H9 (cell line): Measurements from ENCODE around the gene SPATA31E1. TPM values are rescaled to one million over a fixed set of nuclear protein-coding genes. Genes with fewer than 3 reads are reported as not detected.

Experiments used
- DNase-seq: peaks from one replicate; pipeline ENCODE4 v3.0.0-alpha.2; 2017
- H2AFZ ChIP-seq: one replicate; pipeline ENCODE4 v1.6.1; 2013; ENCODE audit warnings: mild to moderate bottlenecking, low read length, control low read depth, moderate library complexity
- H2AK5ac ChIP-seq: 2 replicates; pipeline ENCODE4 v1.6.1; 2013; ENCODE audit warnings: low read length, control low read depth, mixed read lengths; ENCODE audit not compliant: insufficient read length
- H2BK120ac ChIP-seq: one replicate; pipeline ENCODE4 v1.6.1; 2013; ENCODE audit warnings: low read depth, mild to moderate bottlenecking, low read length, control low read depth, inconsistent platforms; ENCODE audit not compliant: poor library complexity, severe bottlenecking
- H2BK12ac ChIP-seq: 2 replicates; pipeline ENCODE4 v1.6.1; 2013; ENCODE audit warnings: low read length, control low read depth, mixed read lengths, low read depth; ENCODE audit not compliant: insufficient read length
- H2BK15ac ChIP-seq: 2 replicates; pipeline ENCODE4 v1.6.1; 2013; ENCODE audit warnings: low read depth, low read length, control low read depth
- H2BK20ac ChIP-seq: one replicate; pipeline ENCODE4 v1.6.1; 2013; ENCODE audit warnings: low read depth, mild to moderate bottlenecking, low read length, control low read depth, inconsistent platforms; ENCODE audit not compliant: poor library complexity, severe bottlenecking
- H2BK5ac ChIP-seq: 2 replicates; pipeline ENCODE4 v1.6.1; 2013; ENCODE audit warnings: low read length, control low read depth, mixed read lengths; ENCODE audit not compliant: insufficient read length
- H3K14ac ChIP-seq: 2 replicates; pipeline ENCODE4 v1.6.1; 2013; ENCODE audit warnings: low read length, control low read depth; ENCODE audit not compliant: insufficient read depth
- H3K18ac ChIP-seq: 2 replicates; pipeline ENCODE4 v1.6.1; 2013; ENCODE audit warnings: low read depth, mild to moderate bottlenecking, mixed read lengths, low read length, control low read depth; ENCODE audit not compliant: insufficient read length
- H3K23ac ChIP-seq: 2 replicates; pipeline ENCODE4 v1.6.1; 2013; ENCODE audit warnings: low read length, control low read depth, mixed read lengths, low read depth; ENCODE audit not compliant: insufficient read length
- H3K23me2 ChIP-seq: 2 replicates; pipeline ENCODE4 v1.6.1; 2013; ENCODE audit warnings: low read depth, mild to moderate bottlenecking, mixed read lengths, low read length, control low read depth; ENCODE audit not compliant: insufficient read length, poor library complexity, severe bottlenecking
- H3K27ac ChIP-seq: 2 replicates; pipeline ENCODE4 v1.5.1; 2013; ENCODE audit warnings: low read length, control low read depth, mixed read lengths, low read depth; ENCODE audit not compliant: insufficient read length
- H3K27me3 ChIP-seq: 2 replicates; pipeline ENCODE4 v1.6.1; 2013; ENCODE audit warnings: low read length, control low read depth, inconsistent platforms; ENCODE audit not compliant: insufficient read depth
- H3K4ac ChIP-seq: 2 replicates; pipeline ENCODE4 v1.6.1; 2013; ENCODE audit warnings: low read depth, mild to moderate bottlenecking, control low read depth, inconsistent platforms, low read length, moderate library complexity
- H3K4me1 ChIP-seq: 2 replicates; pipeline ENCODE4 v1.6.1; 2013; ENCODE audit warnings: low read length, control low read depth, inconsistent platforms; ENCODE audit not compliant: insufficient read depth
- H3K4me2 ChIP-seq: 2 replicates; pipeline ENCODE4 v1.6.1; 2013; ENCODE audit warnings: low read length, control low read depth, mixed read lengths; ENCODE audit not compliant: insufficient read length, insufficient read depth
- H3K56ac ChIP-seq: 2 replicates; pipeline ENCODE4 v1.6.1; 2013; ENCODE audit warnings: low read depth, mild to moderate bottlenecking, mixed read lengths, low read length, control low read depth; ENCODE audit not compliant: insufficient read length
- H3K79me1 ChIP-seq: 2 replicates; pipeline ENCODE4 v1.6.1; 2013; ENCODE audit warnings: low read depth, mild to moderate bottlenecking, moderate library complexity, low read length, control low read depth, inconsistent platforms; ENCODE audit not compliant: insufficient read depth, poor library complexity, severe bottlenecking
- H3K79me2 ChIP-seq: 2 replicates; pipeline ENCODE4 v1.6.1; 2013; ENCODE audit warnings: low read length, control low read depth, inconsistent platforms; ENCODE audit not compliant: insufficient read depth
- H3K9ac ChIP-seq: 2 replicates; pipeline ENCODE4 v1.6.1; 2013; ENCODE audit warnings: low read length, control low read depth, mixed read lengths; ENCODE audit not compliant: insufficient read length; ENCODE audit errors: extremely low read depth
- H3K9me3 ChIP-seq: one replicate; pipeline ENCODE4 v1.6.1; 2013; ENCODE audit warnings: low read depth, low read length, inconsistent platforms; ENCODE audit not compliant: control insufficient read depth
- H3T11ph ChIP-seq: one replicate; pipeline ENCODE4 v1.6.1; 2013; ENCODE audit warnings: mild to moderate bottlenecking, low read length, control low read depth, inconsistent platforms
- H4K20me1 ChIP-seq: one replicate; pipeline ENCODE4 v1.6.1; 2013; ENCODE audit not compliant: control insufficient read depth, insufficient read length, insufficient read depth
- H4K5ac ChIP-seq: 2 replicates; pipeline ENCODE4 v1.6.1; 2013; ENCODE audit warnings: low read depth, mild to moderate bottlenecking, mixed read lengths, low read length, control low read depth; ENCODE audit not compliant: insufficient read length
- H4K8ac ChIP-seq: replicated peaks from 2 replicates; pipeline ENCODE4 v1.6.1; 2013; ENCODE audit warnings: low read length, control low read depth, mixed read lengths, low read depth; ENCODE audit not compliant: insufficient read length
- H4K91ac ChIP-seq: 2 replicates; pipeline ENCODE4 v1.6.1; 2013; ENCODE audit warnings: low read depth, mild to moderate bottlenecking, moderate library complexity, mixed read lengths, low read length, control low read depth; ENCODE audit not compliant: insufficient read length
- H3K27ac Mint-ChIP-seq, 3 experiments: 2 replicates in 2 of 3; 3 replicates in 1 of 3; pipeline ENCODE4 v1.8.0; 2020 to 2021; ENCODE audit warnings: mixed read lengths in 3 of 3, mild to moderate bottlenecking in 1 of 3, moderate library complexity in 1 of 3
- H3K27me3 Mint-ChIP-seq: 2 replicates; pipeline ENCODE4 v1.8.0; 2021; ENCODE audit warnings: low read depth, mild to moderate bottlenecking, moderate library complexity, mixed read lengths
- H3K36me3 Mint-ChIP-seq, 3 experiments: 2 replicates in 2 of 3; 3 replicates in 1 of 3; pipeline ENCODE4 v1.8.0; 2020 to 2021; ENCODE audit warnings: low read depth in 3 of 3, mixed read lengths in 3 of 3; ENCODE audit not compliant: insufficient read depth in 1 of 3
- H3K4me1 Mint-ChIP-seq, 2 experiments: 2 replicates each; pipeline ENCODE4 v1.8.0; 2020; ENCODE audit warnings: mixed read lengths in 2 of 2
- H3K4me3 Mint-ChIP-seq, 2 experiments: 2 replicates in 1 of 2; 3 replicates in 1 of 2; pipeline ENCODE4 v1.8.0; 2020 to 2021; ENCODE audit warnings: mild to moderate bottlenecking in 2 of 2, mixed read lengths in 2 of 2, moderate library complexity in 1 of 2
- H3K9me3 Mint-ChIP-seq, 2 experiments: 2 replicates in 1 of 2; 3 replicates in 1 of 2; pipeline ENCODE4 v1.8.0; 2020; ENCODE audit warnings: mild to moderate bottlenecking in 2 of 2, mixed read lengths in 2 of 2, moderate library complexity in 1 of 2
- WGBS: extraction: QIAGEN DNeasy Blood & Tissue Kit; methylation state at CpG from one replicate; pipeline ENCODE4 v1.1.7; 2013; ENCODE audit warnings: missing lambda C conversion rate, low lambda C conversion rate, mixed read lengths; ENCODE audit not compliant: insufficient read length; ENCODE audit errors: extremely low coverage; 5-methylcytosine and 5-hydroxymethylcytosine counted together
- total RNA-seq: library from RNA; stranded (reverse); gene quantifications from 2 replicates; pipeline ENCODE4 v1.2.1, GENCODE V29; 2021
- TF ChIP-seq, protein P1 (sequence below): fragments of 200-600 bp; sonication (generic); conservative IDR thresholded peaks from 3 replicates; pipeline ENCODE4 v1.8.0; 2021; ENCODE audit warnings: antibody characterized with exemption, mild to moderate bottlenecking

Gene SPATA31E1
- total RNA-seq, 1 experiment from 2014 or later: 0.09 TPM

DNA sequence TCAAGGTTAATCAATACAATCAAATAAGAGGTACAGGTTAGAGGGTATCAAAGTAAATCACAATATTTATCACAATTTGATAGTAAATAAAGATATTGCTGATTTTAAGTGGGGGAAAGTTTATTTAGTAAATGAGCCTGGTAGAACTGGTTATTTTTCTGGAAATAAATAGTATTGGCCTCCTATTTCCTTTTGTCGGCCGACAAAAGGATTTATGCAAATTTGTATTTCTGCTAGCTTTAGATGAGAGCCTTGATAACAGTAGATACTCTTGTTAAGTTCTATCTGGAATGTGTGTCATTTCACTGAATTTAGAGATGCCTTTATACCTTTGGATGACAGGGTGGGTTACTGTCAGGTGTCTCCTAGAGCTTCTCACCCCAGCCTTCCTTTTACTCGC lies 17.8 kb upstream of the SPATA31E1 start:
- no peak overlapping the region for H3K23ac ChIP-seq
- H3K79me1 ChIP-seq: no peaks in the 10 kb centered on the region
- H4K91ac ChIP-seq: no peak overlapping the region
- TF ChIP-seq, protein P1, sequence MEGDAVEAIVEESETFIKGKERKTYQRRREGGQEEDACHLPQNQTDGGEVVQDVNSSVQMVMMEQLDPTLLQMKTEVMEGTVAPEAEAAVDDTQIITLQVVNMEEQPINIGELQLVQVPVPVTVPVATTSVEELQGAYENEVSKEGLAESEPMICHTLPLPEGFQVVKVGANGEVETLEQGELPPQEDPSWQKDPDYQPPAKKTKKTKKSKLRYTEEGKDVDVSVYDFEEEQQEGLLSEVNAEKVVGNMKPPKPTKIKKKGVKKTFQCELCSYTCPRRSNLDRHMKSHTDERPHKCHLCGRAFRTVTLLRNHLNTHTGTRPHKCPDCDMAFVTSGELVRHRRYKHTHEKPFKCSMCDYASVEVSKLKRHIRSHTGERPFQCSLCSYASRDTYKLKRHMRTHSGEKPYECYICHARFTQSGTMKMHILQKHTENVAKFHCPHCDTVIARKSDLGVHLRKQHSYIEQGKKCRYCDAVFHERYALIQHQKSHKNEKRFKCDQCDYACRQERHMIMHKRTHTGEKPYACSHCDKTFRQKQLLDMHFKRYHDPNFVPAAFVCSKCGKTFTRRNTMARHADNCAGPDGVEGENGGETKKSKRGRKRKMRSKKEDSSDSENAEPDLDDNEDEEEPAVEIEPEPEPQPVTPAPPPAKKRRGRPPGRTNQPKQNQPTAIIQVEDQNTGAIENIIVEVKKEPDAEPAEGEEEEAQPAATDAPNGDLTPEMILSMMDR: no peak
- no peak for DNase-seq
- H3K4ac ChIP-seq: no peak overlapping the region
- no peak overlapping the region for H3K56ac ChIP-seq
- H3K79me2 ChIP-seq: no peaks in the 10 kb centered on the region
- Mint-ChIP-seq H3K4me3 (no peak overlapping the region), H3K4me1 (peaks cover 4 to 7% of the 10 kb centered on the region in 2 experiments), H3K27ac (no peak overlapping the region), H3K9me3 (peaks cover 0 to 5% of the 10 kb centered on the region in 2 experiments; a peak in 2 of 5 replicates), H3K36me3 (peaks cover 0 to 5% (median 4%) of the 10 kb centered on the region in 3 experiments; a peak in 2 of 7 replicates), H3K27me3 (peaks cover 3% of the 10 kb centered on the region)
- no CpG with 5 or more reads among the region's 3 CpGs for WGBS
- no peak overlapping the region for H3K18ac ChIP-seq
- H3K4me2 ChIP-seq: no peak overlapping the region
- H2BK5ac ChIP-seq: no peak overlapping the region
- no peak overlapping the region for H2BK15ac ChIP-seq
- H3K14ac ChIP-seq: no peak overlapping the region
- no peak overlapping the region for H3T11ph ChIP-seq
- H3K27ac ChIP-seq: no peak overlapping the region
- H3K9me3 ChIP-seq: no peaks in the 10 kb centered on the region
- H4K5ac ChIP-seq: no peak overlapping the region
- H2AFZ ChIP-seq: no peak overlapping the region
- no peaks in the 10 kb centered on the region for H4K20me1 ChIP-seq
- no peaks in the 10 kb centered on the region for H3K27me3 ChIP-seq
- no peak overlapping the region for H2AK5ac ChIP-seq
- H3K23me2 ChIP-seq: no peaks in the 10 kb centered on the region
- no peak overlapping the region for H2BK20ac ChIP-seq
- peaks cover 4% of the 10 kb centered on the region for H3K4me1 ChIP-seq
- H2BK120ac ChIP-seq: no peak overlapping the region
- no peak overlapping the region for H4K8ac ChIP-seq
- no peak overlapping the region for H3K9ac ChIP-seq
- no peak overlapping the region for H2BK12ac ChIP-seq
